Endometrial microvascular endothelial cells (primary cell): ENCODE data around the gene PCBP1. TPM values are rescaled to one million over a fixed set of nuclear protein-coding genes. Genes with fewer than 3 reads are reported as not detected.

Experiments used
- in situ Hi-C: cut with HindIII; loops from 2 replicates; pipeline ENCODE4 v1.10.0; 2017; ENCODE audit warnings: low sequenced_read_pairs, low pct_unique_long_range_greater_than_20kb; ENCODE audit errors: inconsistent ontology term
- total RNA-seq: library from RNA; depleted of rRNA; stranded (reverse); fragments of >200 nt; gene quantifications from one replicate; pipeline ENCODE4 v1.2.3, GENCODE V29; 2015; ENCODE audit errors: inconsistent ontology term

The PCBP1 gene
- total RNA-seq, 1 donor from 2014 or later, result 154 TPM

DNA sequence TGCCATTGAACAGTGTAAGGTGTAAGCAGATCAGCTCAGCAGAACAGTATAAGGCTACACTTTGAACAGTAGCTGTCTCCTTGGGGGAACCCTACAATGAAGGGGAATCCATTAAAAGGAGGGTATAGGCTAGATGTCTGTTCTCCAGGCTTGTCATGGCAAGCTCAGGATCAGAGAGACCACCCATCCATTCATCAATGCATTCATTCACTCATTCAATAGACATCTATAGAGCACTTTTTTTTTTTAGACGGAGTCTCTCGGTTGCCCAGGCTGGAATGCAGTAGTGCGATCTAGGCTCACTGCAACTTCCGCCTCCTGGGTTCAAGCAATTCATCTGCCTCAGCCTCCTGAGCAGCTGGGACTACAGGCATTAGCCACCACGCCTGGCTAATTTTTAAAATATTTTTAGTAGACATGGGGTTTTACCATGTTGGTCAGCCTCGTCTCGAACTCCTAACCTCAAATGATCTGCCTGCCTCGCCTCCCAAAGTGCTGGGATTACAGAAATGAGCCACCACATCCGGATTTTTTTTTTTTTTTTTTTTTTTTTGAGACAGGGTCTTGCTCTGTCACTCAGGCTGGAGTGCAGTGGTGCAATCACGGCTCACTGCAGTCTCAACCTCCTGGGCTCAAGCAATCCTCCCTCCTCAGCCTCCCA is 47.2 kb downstream of the PCBP1 start:
- in situ Hi-C loops, result loop anchor here (25.0 kb wide), 1 partner anchor 222 kb away; the partner anchor contains the start of gene MXD1

Other genes with a start within 250 kb of the PCBP1 start
- 65.0 TPM for gene SNRNP27, start 193.5 kb upstream of the PCBP1 start, total RNA-seq
- gene MXD1, start 172.4 kb upstream of the PCBP1 start, total RNA-seq, result 4.1 TPM
- not detected for gene ASPRV1, start 125.8 kb upstream of the PCBP1 start, total RNA-seq
- 13.1 TPM for gene C2orf42, start 103.5 kb downstream of the PCBP1 start, total RNA-seq
- 55.4 TPM for gene TIA1, start 161.2 kb downstream of the PCBP1 start, total RNA-seq
- 27.1 TPM for gene PCYOX1, start 170.7 kb downstream of the PCBP1 start, total RNA-seq
- 238 TPM for gene SNRPG, start 206.3 kb downstream of the PCBP1 start, total RNA-seq
- 86.4 TPM for gene FAM136A, start 214.6 kb downstream of the PCBP1 start, total RNA-seq